ENCODE measurements around the gene TNFRSF4. TPM values are rescaled to one million over a fixed set of nuclear protein-coding genes. Genes with fewer than 3 reads are reported as not detected.
"Not testable (repeated sequence)": the region's sequence is repeated elsewhere in the genome, so short reads cannot be mapped to it uniquely, and the experiment has no call there.

TNFRSF4 gene
- total RNA-seq, 1 donor from 2014 or later, result 0.19 TPM

DNA sequence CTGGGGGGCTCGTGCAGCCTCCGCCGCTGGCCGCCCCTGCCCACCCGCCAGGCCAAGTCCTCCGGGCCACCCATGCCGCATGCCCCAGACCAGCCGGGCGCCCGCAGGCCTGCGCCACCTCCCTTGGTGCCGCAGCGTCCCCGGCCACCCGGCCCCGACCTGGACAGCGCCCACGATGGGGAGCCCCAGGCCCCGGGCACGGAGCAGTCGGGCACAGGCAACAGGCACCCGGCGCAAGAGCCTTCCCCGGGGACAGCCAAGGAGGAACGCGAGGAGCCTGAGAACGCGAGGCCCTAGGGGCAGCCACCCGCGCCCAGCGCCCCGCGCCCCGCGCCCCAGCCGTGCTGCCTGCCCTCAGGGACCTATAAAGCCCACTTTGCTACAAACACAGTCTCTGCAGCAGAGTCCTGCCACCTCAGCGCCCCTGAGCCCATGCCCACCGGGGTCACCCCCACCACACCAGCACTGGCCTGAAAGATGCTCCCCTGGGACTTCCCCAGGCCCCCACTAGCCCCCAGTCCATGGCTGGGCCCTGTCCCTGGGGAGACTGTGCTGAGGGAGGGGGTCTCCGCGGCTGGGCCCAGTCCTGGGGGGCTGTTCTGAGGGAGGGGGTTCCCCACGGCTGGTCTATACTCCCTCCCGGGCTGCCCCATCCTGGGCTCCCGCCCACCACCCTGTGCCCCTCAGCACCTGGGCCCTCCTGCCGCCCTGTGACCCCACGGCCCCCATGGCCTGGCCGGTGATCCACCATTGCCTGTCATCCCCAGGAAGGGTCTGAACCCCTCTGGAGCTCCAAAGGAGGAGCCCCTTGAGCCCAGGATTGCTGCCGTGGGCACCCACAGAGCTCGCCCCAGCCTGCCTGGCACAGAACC lies 16.2 kb downstream of the TNFRSF4 start:
- Mint-ChIP-seq H3K4me1 (no peaks in the 10 kb centered on the region), H3K4me3 (no peak overlapping the region), H3K36me3 (ENCODE audit: low read depth) (no peaks in the 10 kb centered on the region), H3K27ac (ENCODE audit: unreplicated experiment) (no peak overlapping the region), H3K27me3 (ENCODE audit: low read depth) (peaks cover 4% of the 10 kb centered on the region), H3K9me3 (peaks cover 9% of the 10 kb centered on the region)
- no peak for DNase-seq (ENCODE audit: low read depth, low spot score)
- TF ChIP-seq, protein P1, sequence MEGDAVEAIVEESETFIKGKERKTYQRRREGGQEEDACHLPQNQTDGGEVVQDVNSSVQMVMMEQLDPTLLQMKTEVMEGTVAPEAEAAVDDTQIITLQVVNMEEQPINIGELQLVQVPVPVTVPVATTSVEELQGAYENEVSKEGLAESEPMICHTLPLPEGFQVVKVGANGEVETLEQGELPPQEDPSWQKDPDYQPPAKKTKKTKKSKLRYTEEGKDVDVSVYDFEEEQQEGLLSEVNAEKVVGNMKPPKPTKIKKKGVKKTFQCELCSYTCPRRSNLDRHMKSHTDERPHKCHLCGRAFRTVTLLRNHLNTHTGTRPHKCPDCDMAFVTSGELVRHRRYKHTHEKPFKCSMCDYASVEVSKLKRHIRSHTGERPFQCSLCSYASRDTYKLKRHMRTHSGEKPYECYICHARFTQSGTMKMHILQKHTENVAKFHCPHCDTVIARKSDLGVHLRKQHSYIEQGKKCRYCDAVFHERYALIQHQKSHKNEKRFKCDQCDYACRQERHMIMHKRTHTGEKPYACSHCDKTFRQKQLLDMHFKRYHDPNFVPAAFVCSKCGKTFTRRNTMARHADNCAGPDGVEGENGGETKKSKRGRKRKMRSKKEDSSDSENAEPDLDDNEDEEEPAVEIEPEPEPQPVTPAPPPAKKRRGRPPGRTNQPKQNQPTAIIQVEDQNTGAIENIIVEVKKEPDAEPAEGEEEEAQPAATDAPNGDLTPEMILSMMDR (conservative IDR thresholded peaks at IDR 0.05), result no peak

DNA sequence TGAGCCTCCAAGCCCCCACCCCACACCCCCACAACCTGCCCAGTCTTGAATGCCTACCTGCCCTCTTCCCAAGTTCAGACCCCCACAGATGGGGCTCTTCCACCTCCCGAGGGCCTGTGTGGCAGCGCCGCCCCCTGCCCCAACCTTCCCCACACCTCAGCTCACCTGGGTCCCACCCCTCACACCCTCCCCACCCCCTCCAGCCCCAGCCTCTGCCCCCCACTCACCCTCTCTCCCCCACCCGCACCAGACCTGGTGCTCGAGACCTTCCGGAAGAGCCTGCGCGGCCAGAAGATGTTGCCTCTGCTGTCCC lies 16.8 kb downstream of the TNFRSF4 start:
- TF ChIP-seq, protein P1 (conservative IDR thresholded peaks at IDR 0.05), result no peak

DNA sequence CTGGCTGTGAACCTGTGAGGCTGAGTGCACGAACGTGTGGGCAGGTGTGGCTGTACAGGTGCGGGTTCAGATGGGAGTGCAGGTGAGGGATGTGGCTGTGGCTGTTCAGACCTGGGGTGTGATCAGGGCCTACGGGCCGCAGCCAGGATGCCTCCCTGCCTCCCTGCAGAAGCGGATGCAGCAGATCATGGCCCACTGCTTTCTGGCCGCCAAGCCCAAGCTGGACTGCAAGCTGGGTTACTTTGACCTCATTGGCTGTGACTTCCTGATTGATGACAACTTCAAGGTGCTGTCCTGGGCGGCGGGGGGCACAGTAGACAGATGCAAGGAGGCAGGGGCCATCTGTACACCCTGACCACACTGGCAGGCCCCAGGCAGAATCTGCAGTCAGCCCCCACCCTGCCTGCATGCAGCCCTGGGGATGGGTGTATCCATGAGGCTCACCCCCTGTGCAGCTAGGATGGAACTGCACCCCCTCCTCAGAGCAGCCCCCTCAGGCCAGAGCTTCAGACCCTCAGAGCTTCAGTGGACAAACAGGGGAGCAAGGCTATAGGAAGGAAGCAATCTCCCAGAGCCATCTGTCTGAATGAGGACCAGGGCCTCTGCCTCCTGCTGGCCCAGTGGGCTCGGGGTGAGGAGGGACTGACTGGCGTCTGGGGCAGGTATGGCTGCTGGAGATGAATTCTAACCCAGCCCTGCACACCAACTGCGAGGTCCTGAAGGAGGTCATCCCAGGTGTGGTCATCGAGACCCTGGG lies 17.3 kb downstream of the TNFRSF4 start:
- peaks cover 6% of the 10 kb centered on the region for H3K27me3 Mint-ChIP-seq (ENCODE audit: low read depth)
- no peak overlapping the region for H3K27ac Mint-ChIP-seq (ENCODE audit: unreplicated experiment)
- no peaks in the 10 kb centered on the region for H3K36me3 Mint-ChIP-seq (ENCODE audit: low read depth)
- no peak for DNase-seq (ENCODE audit: low read depth, low spot score)
- TF ChIP-seq, protein P1 (conservative IDR thresholded peaks at IDR 0.05), result no peak
- H3K4me3 Mint-ChIP-seq, result no peak overlapping the region
- H3K9me3 Mint-ChIP-seq, result peaks cover 9% of the 10 kb centered on the region
- H3K4me1 Mint-ChIP-seq, result no peaks in the 10 kb centered on the region

More for the DNA sequence above, 16.8 kb downstream of the TNFRSF4 start:
- Mint-ChIP-seq H3K4me1 (no peaks in the 10 kb centered on the region), H3K9me3 (peaks cover 9% of the 10 kb centered on the region), H3K27me3 (ENCODE audit: low read depth) (peaks cover 4% of the 10 kb centered on the region), H3K27ac (ENCODE audit: unreplicated experiment) (no peak overlapping the region), H3K36me3 (ENCODE audit: low read depth) (no peaks in the 10 kb centered on the region), H3K4me3 (no peak overlapping the region)
- DNase-seq (ENCODE audit: low read depth, low spot score), result no peak

DNA sequence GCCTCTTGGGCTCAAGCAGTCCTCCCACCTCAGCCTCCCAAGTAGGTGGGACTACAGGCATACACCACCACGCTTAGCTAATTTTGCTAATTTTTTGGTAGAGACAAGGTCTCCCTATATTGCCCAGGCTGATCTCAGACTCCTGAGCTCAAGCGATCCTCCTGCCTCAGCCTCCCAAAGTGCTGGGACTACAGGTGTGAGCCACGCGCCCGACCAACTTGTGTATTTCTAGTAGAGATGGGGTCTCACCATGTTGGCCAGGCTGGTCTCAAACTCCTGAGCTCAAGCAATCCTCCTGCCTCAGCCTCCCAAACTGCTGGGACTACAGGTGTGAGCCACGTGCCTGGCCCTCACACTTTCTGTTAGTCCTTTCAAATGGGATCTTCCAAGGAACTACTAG lies 18.2 kb downstream of the TNFRSF4 start:
- not testable (repeated sequence) for H3K4me3 Mint-ChIP-seq; H3K27ac Mint-ChIP-seq (ENCODE audit: unreplicated experiment); H3K27me3 Mint-ChIP-seq (ENCODE audit: low read depth); DNase-seq (ENCODE audit: low read depth, low spot score); H3K4me1 Mint-ChIP-seq; H3K36me3 Mint-ChIP-seq (ENCODE audit: low read depth); H3K9me3 Mint-ChIP-seq

DNA sequence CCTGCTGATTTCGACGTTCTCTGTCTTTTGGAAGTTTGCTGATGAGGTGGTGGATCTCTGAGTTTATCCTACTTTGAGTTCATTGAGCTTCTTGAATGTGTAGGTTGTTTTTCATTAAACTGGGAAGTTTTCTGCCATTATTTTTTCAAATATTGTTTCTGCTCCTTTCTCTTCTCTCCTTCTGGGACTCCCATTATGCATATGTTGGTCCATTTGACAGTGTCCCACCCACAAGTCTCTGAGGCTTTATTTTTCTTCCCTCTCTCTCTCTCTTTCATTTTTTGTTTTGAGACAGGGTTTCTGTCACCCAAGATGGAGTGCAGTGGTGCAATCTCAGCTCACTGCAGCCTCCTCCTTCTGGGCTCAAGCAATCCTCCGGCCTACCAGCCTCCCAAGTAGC lies 19.2 kb downstream of the TNFRSF4 start:
- TF ChIP-seq, protein P1 (conservative IDR thresholded peaks at IDR 0.05), result no peak
- Mint-ChIP-seq H3K4me3 (no peak overlapping the region), H3K36me3 (ENCODE audit: low read depth) (no peaks in the 10 kb centered on the region), H3K9me3 (peaks cover 9% of the 10 kb centered on the region), H3K27ac (ENCODE audit: unreplicated experiment) (no peak overlapping the region), H3K4me1 (no peaks in the 10 kb centered on the region), H3K27me3 (ENCODE audit: low read depth) (peaks cover 3% of the 10 kb centered on the region)
- DNase-seq (ENCODE audit: low read depth, low spot score), result no peak

DNA sequence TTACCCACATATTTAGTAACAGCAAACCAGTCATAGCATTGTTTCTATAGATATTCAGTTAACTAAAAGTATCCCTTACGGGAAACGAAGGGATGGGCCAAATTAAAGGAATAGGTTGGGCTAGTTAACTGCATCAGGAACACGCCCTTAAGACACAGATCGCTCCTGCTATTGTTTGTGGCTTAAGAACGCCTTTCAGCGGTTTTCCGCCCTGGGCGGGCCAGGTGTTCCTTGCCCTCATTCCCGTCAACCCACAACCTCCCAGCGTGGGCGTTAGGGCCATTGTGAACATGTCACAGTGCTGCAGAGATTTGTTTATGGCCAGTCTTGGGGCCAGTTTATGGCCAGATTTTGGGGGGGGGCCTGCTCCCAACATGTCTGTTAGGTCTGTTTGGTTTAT lies 22.2 kb downstream of the TNFRSF4 start:
- Mint-ChIP-seq H3K9me3 (peaks cover 9% of the 10 kb centered on the region), H3K36me3 (ENCODE audit: low read depth) (no peaks in the 10 kb centered on the region), H3K27ac (ENCODE audit: unreplicated experiment) (no peak overlapping the region), H3K4me1 (no peaks in the 10 kb centered on the region), H3K4me3 (no peak overlapping the region), H3K27me3 (ENCODE audit: low read depth) (peaks cover 5% of the 10 kb centered on the region)
- TF ChIP-seq, protein P1 (conservative IDR thresholded peaks at IDR 0.05), result no peak
- no peak for DNase-seq (ENCODE audit: low read depth, low spot score)
